ENCODE data around the gene MTHFD2L. TPM values are rescaled to one million over a fixed set of nuclear protein-coding genes. Genes with fewer than 3 reads are reported as not detected.

MTHFD2L gene
- total RNA-seq, 2 donors from 2014 or later: 13.2 to 13.8 TPM

DNA sequence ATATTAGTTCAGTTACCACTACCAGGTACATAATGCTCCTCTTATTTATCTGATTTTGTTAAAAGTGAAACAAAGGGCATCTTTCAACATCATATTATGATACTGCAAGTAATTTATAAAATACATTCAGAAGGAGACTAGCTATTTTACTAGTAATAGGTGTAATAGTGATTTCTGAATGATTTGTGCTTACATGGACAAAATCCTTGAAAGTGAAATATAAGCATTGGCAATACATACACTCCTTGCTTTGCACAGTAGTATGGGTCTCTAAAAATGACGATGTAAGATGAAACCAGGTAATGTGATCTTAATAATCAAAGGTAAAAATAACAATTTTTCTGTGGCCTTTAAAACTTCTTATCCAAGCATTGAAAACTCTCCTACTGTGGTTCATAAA is 17.5 kb downstream of the MTHFD2L start:
- Histone ChIP-seq H3K9me3 (no peaks in the 10 kb centered on the region), H3K27ac (no peak overlapping the region), H3K4me3 (no peak overlapping the region), H3K36me3 (replicated peaks in 1 of 2; ENCODE audit: insufficient read depth in 1 of 2, low read depth in 2 of 2) (no peaks in the 10 kb centered on the region), H3K4me1 (no peaks in the 10 kb centered on the region), H3K27me3 (no peaks in the 10 kb centered on the region)
- WGBS, 2 donors: 87 to 88% methylated on average over 1 of the region's 1 CpG
- no peak for DNase-seq
- TF ChIP-seq POLR2A (IDR thresholded peaks at IDR 0.05): no peak
- ATAC-seq: no peak
- intact Hi-C loops (cut with DNase I): no loop called here

DNA sequence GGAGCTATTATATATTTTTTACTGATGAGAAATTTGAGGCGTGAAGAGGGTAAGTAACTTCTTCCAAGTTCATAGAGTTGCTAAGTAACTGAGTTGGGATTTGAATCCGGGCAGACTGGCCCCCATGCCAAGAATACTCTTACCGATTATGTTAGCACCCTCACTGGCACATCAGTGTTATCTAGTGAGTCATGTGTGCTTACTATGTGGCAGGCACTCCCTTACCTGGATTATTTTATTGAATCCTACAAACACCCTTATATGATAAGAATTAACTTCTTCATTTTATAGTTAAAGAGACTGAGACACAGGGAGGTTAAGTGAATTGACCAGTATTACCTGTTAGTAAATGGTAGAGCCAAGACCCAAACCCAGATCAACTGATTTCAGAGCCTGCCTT is 20.9 kb downstream of the MTHFD2L start:
- WGBS, 2 donors: 79 to 81% methylated on average over 3 of the region's 3 CpGs
- no peak for ATAC-seq

GRCh38 chr4:74181219-74181618 is 23.3 kb downstream of the MTHFD2L start:
- WGBS, 2 donors: 87 to 89% methylated on average over 3 of the region's 3 CpGs
- H3K4me3 ChIP-seq: no peak overlapping the region
- H3K9me3 ChIP-seq: no peaks in the 10 kb centered on the region
- no peak for ATAC-seq
- H3K27me3 ChIP-seq: no peaks in the 10 kb centered on the region
- intact Hi-C loops (cut with DNase I): no loop called here
- TF ChIP-seq POLR2A (IDR thresholded peaks at IDR 0.05) (no peak), CTCF (IDR thresholded peaks at IDR 0.05) (no peak)
- DNase-seq: no peak
- no peaks in the 10 kb centered on the region for H3K36me3 ChIP-seq (replicated peaks in 1 of 2; ENCODE audit: insufficient read depth in 1 of 2, low read depth in 2 of 2)
- H3K4me1 ChIP-seq: no peaks in the 10 kb centered on the region
- no peak overlapping the region for H3K27ac ChIP-seq

More for the DNA sequence above, 20.9 kb downstream of the MTHFD2L start:
- no peak overlapping the region for H3K27ac ChIP-seq
- intact Hi-C loops (cut with DNase I): no loop called here
- H3K4me1 ChIP-seq: no peaks in the 10 kb centered on the region
- H3K36me3 ChIP-seq (replicated peaks in 1 of 2; ENCODE audit: insufficient read depth in 1 of 2, low read depth in 2 of 2): no peaks in the 10 kb centered on the region
- no peaks in the 10 kb centered on the region for H3K9me3 ChIP-seq
- no peak overlapping the region for H3K4me3 ChIP-seq
- TF ChIP-seq POLR2A (IDR thresholded peaks at IDR 0.05) (no peak), CTCF (IDR thresholded peaks at IDR 0.05) (no peak)
- no peak for DNase-seq
- H3K27me3 ChIP-seq: no peaks in the 10 kb centered on the region

DNA sequence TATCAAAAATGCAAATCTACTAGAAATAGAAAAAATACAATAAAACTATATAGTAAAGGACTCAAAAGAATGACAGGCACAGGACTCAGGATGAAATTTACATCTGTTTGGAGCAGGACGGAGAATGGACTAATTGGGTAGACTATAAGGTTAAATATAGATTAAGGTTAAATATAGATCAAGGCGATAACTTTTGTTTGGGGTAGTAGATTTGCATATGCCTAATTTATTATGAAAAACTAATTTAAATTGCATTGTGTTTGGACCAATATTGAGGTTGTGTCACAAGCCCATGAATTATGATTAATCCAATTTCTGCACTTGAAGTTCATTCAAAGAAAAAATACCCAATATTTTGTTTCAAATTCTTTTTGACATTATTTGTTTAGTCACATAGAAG is 31.0 kb downstream of the MTHFD2L start:
- ATAC-seq (no peak), DNase-seq (no peak)
- intact Hi-C loops (cut with DNase I): loop anchor here (5.0 kb wide), 1 partner anchor 123 kb away; no protein-coding TSS in a partner anchor
- no peaks in the 10 kb centered on the region for H3K27me3 ChIP-seq
- WGBS, 2 donors: 59 to 63% methylated on average over 2 of the region's 2 CpGs
- no peaks in the 10 kb centered on the region for H3K4me1 ChIP-seq
- no peak for TF ChIP-seq POLR2A (IDR thresholded peaks at IDR 0.05)
- no peak for TF ChIP-seq CTCF (IDR thresholded peaks at IDR 0.05)
- no peaks in the 10 kb centered on the region for H3K9me3 ChIP-seq
- no peaks in the 10 kb centered on the region for H3K36me3 ChIP-seq (replicated peaks in 1 of 2; ENCODE audit: insufficient read depth in 1 of 2, low read depth in 2 of 2)
- no peak overlapping the region for H3K27ac ChIP-seq
- no peak overlapping the region for H3K4me3 ChIP-seq

- Histone ChIP-seq H3K4me1 (no peaks in the 10 kb centered on the region), H3K36me3 (replicated peaks in 1 of 2; ENCODE audit: insufficient read depth in 1 of 2, low read depth in 2 of 2) (no peaks in the 10 kb centered on the region), H3K27me3 (no peaks in the 10 kb centered on the region), H3K9me3 (no peaks in the 10 kb centered on the region), H3K27ac (no peak overlapping the region), H3K4me3 (no peak overlapping the region)
- intact Hi-C loops (cut with DNase I): loop anchor here (5.0 kb wide), 1 partner anchor 123 kb away; no protein-coding TSS in a partner anchor
- DNase-seq (peak in 2 of 4 donors; percentile 16 to 27), ATAC-seq (peak; percentile 53)
- 38 to 48% methylated on average over 2 of the region's 2 CpGs for WGBS, 2 donors
- TF ChIP-seq CTCF (IDR thresholded peaks at IDR 0.05) (peak in 6 of 7 experiments; percentile 51 to 71 (median 62)), POLR2A (IDR thresholded peaks at IDR 0.05) (no peak)
Observed at GRCh38 chr4:74189331-74190043, 31.6 kb downstream of the MTHFD2L start.

All from body of pancreas (tissue), 4 donors.